Thyroid gland (tissue), 4 donors: Measurements from ENCODE around the gene DIS3L2. TPM values are rescaled to one million over a fixed set of nuclear protein-coding genes. Genes with fewer than 3 reads are reported as not detected.

ENCODE experiments used
- DNase-seq, 2 donors: peaks; one replicate each; pipeline ENCODE4 v3.0.0-alpha.2; 2019
- H3K27ac ChIP-seq, 3 donors: fragments of 200-600 bp; sonication (generic); 1 replicate in 2 of 3; 2 replicates in 1 of 3; pipeline ENCODE4 v1.5.1; 2016 to 2019; ENCODE audit warnings: mild to moderate bottlenecking in 1 of 3, moderate library complexity in 1 of 3
- H3K27me3 ChIP-seq: fragments of 200-600 bp; sonication (generic); one replicate; pipeline ENCODE4 v1.5.1; 2019
- H3K36me3 ChIP-seq, 2 donors: fragments of 200-600 bp; sonication (generic); one replicate each; pipeline ENCODE4 v1.5.1; 2016 to 2019
- H3K4me1 ChIP-seq, 2 donors: fragments of 200-600 bp; sonication (generic); one replicate each; pipeline ENCODE4 v1.5.1; 2017 to 2019
- H3K4me3 ChIP-seq, 3 donors: fragments of 200-600 bp; sonication (generic); replicated peaks in 1 of 3; 1 replicate in 2 of 3; 2 replicates in 1 of 3; pipeline ENCODE4 v1.5.1; 2016; ENCODE audit warnings: mild to moderate bottlenecking in 1 of 3
- H3K9me3 ChIP-seq: fragments of 200-600 bp; sonication (generic); one replicate; pipeline ENCODE4 v1.5.1; 2017
- POLR2A ChIP-seq, 2 donors: fragments of 450-650 bp; IDR thresholded peaks; one replicate each; pipeline ENCODE4 v1.6.1; 2017; ENCODE audit warnings: antibody characterized with exemption in 2 of 2, mild to moderate bottlenecking in 2 of 2, moderate library complexity in 1 of 2
- WGBS, 2 donors: methylation state at CpG; one replicate each; pipeline ENCODE4 v1.1.5; 2017; 5-methylcytosine and 5-hydroxymethylcytosine counted together
- intact Hi-C: fragments of 100-400 bp; cut with DNase I; formaldehyde crosslinking; loops from one replicate; pipeline ENCODE4 v1.15.1; 2023
- total RNA-seq, 4 donors: library from RNA; depleted of rRNA; stranded (reverse); fragments of >200 nt; gene quantifications; one replicate each; pipeline ENCODE4 v1.2.3, GENCODE V29; 2016
- TF ChIP-seq, protein P1 (sequence below), 6 experiments: fragments of 200-600 bp in 3 of 6; fragments of 450-650 bp in 3 of 6; sonication (generic) in 3 of 6; IDR thresholded peaks; one replicate each; pipeline ENCODE4 v1.5.1; 2016 to 2019; ENCODE audit warnings: antibody characterized with exemption in 6 of 6, mild to moderate bottlenecking in 2 of 6, inconsistent platforms in 1 of 6, moderate library complexity in 1 of 6

The DIS3L2 gene
- total RNA-seq, 4 donors from 2014 or later, result 42.2 to 68.7 (median 50.3) TPM

DNA sequence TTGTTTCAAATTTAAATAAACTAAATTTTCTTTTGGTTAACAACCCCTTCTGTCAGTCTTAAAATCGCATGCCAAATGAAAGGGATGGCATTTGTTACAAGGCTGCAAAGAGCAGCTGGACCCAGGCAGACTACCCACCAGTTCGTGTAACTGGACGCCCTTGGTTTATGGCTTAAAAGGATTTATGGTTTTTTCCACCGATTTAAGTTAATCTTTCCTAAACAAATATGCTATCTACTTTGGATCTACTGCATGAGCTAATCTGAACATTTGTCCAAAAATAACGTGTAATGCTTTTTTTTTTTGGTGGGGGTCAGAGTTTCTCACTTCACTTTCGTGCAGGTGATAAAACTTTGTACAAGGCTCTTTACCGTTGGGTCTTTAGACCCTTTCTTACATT is 62.9 kb downstream of the DIS3L2 start:
- H3K9me3 ChIP-seq, result no peaks in the 10 kb centered on the region
- no peak overlapping the region for H3K4me3 ChIP-seq
- no peak for DNase-seq
- H3K36me3 ChIP-seq, result peaks cover 4 to 5% of the 10 kb centered on the region in 2 donors
- peaks cover 14 to 35% of the 10 kb centered on the region in 2 donors for H3K4me1 ChIP-seq
- TF ChIP-seq, protein P1, sequence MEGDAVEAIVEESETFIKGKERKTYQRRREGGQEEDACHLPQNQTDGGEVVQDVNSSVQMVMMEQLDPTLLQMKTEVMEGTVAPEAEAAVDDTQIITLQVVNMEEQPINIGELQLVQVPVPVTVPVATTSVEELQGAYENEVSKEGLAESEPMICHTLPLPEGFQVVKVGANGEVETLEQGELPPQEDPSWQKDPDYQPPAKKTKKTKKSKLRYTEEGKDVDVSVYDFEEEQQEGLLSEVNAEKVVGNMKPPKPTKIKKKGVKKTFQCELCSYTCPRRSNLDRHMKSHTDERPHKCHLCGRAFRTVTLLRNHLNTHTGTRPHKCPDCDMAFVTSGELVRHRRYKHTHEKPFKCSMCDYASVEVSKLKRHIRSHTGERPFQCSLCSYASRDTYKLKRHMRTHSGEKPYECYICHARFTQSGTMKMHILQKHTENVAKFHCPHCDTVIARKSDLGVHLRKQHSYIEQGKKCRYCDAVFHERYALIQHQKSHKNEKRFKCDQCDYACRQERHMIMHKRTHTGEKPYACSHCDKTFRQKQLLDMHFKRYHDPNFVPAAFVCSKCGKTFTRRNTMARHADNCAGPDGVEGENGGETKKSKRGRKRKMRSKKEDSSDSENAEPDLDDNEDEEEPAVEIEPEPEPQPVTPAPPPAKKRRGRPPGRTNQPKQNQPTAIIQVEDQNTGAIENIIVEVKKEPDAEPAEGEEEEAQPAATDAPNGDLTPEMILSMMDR (IDR thresholded peaks at IDR 0.05), result no peak
- TF ChIP-seq POLR2A (IDR thresholded peaks at IDR 0.05), result no peak
- 94 to 95% methylated on average over 7 of the region's 7 CpGs for WGBS, 2 donors
- no peak overlapping the region for H3K27ac ChIP-seq
- intact Hi-C loops, result no loop called here
- H3K27me3 ChIP-seq, result no peaks in the 10 kb centered on the region

- Histone ChIP-seq H3K27ac (no peak overlapping the region), H3K36me3 (peaks cover 4 to 5% of the 10 kb centered on the region in 2 donors), H3K4me1 (peaks cover 0 to 15% of the 10 kb centered on the region in 2 donors), H3K27me3 (no peaks in the 10 kb centered on the region), H3K9me3 (no peaks in the 10 kb centered on the region), H3K4me3 (no peak overlapping the region)
- intact Hi-C loops, result no loop called here
- no peak for TF ChIP-seq POLR2A (IDR thresholded peaks at IDR 0.05)
- TF ChIP-seq, protein P1 (IDR thresholded peaks at IDR 0.05), result no peak
- DNase-seq, result no peak
- 93 to 96% methylated on average over 2 of the region's 2 CpGs for WGBS, 2 donors
Observed at GRCh38 chr2:232026910-232027309, 65.4 kb downstream of the DIS3L2 start.

DNA sequence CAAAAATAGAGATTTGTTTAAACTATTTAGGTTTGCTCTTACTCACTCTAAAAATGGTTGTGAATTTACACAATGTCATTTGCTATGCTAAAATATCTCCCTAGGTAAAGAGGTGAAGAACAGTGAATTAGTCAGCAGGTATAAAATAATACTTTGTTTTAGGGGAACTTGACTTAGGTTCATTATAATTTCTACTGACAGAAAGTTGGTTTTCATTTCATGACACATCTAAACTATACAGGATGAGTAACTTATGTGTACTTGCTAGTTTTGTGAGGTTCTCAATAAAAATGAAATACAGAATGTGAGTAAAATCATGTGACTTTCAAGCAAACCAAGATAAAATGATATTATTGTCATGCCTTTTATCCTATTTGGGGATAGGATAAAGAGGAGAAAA is 66.0 kb downstream of the DIS3L2 start:
- Histone ChIP-seq H3K36me3 (peaks cover 4 to 5% of the 10 kb centered on the region in 2 donors), H3K27me3 (no peaks in the 10 kb centered on the region), H3K9me3 (no peaks in the 10 kb centered on the region), H3K4me3 (no peak overlapping the region), H3K4me1 (peaks cover 0 to 9% of the 10 kb centered on the region in 2 donors), H3K27ac (no peak overlapping the region)
- TF ChIP-seq, protein P1 (IDR thresholded peaks at IDR 0.05), result no peak
- no peak for TF ChIP-seq POLR2A (IDR thresholded peaks at IDR 0.05)
- intact Hi-C loops, result no loop called here
- no peak for DNase-seq

GRCh38 chr2:232028071-232028470 is 66.6 kb downstream of the DIS3L2 start:
- no peak for TF ChIP-seq POLR2A (IDR thresholded peaks at IDR 0.05)
- TF ChIP-seq, protein P1 (IDR thresholded peaks at IDR 0.05), result no peak
- Histone ChIP-seq H3K36me3 (peaks cover 4 to 5% of the 10 kb centered on the region in 2 donors), H3K27me3 (no peaks in the 10 kb centered on the region), H3K4me1 (peaks cover 0 to 6% of the 10 kb centered on the region in 2 donors), H3K27ac (no peak overlapping the region), H3K4me3 (no peak overlapping the region), H3K9me3 (no peaks in the 10 kb centered on the region)
- WGBS, 2 donors, result 87 to 95% methylated on average over 2 of the region's 2 CpGs
- intact Hi-C loops, result no loop called here
- DNase-seq, result no peak

GRCh38 chr2:232028631-232029030 is 67.1 kb downstream of the DIS3L2 start:
- H3K4me3 ChIP-seq, result no peak overlapping the region
- DNase-seq, result no peak
- peaks cover 4 to 5% of the 10 kb centered on the region in 2 donors for H3K36me3 ChIP-seq
- TF ChIP-seq, protein P1 (IDR thresholded peaks at IDR 0.05), result no peak
- no peaks in the 10 kb centered on the region for H3K9me3 ChIP-seq
- no peaks in the 10 kb centered on the region for H3K27me3 ChIP-seq
- H3K27ac ChIP-seq, result no peak overlapping the region
- intact Hi-C loops, result no loop called here
- H3K4me1 ChIP-seq, result peaks cover 0 to 6% of the 10 kb centered on the region in 2 donors
